B cell (primary cell): ENCODE measurements around the gene LDB3. TPM values are rescaled to one million over a fixed set of nuclear protein-coding genes. Genes with fewer than 3 reads are reported as not detected.

Source experiments
- ATAC-seq: fragments of 200-7000 bp; cut with Tn5 transposase; one replicate; pipeline ENCODE4 v1.10.0; 2021; ENCODE audit warnings: low read depth, mild to moderate bottlenecking, moderate number of reproducible peaks, moderate library complexity
- CTCF ChIA-PET: fragments of 350-600 bp; sonication (Branson Sonifier 250); formaldehyde crosslinking; loops from one replicate; lab custom pipeline; 2021; ENCODE audit warnings: antibody characterized with exemption, inconsistent platforms; lab: Charles Lee
- POLR2A ChIA-PET: fragments of 350-600 bp; sonication (Branson Sonifier 250); formaldehyde crosslinking; loops from one replicate; lab custom pipeline; 2021; ENCODE audit warnings: antibody characterized with exemption; lab: Charles Lee
- DNase-seq: peaks from one replicate; pipeline ENCODE4 v3.0.0; 2013
- H2AFZ ChIP-seq: 2 replicates; pipeline ENCODE4 v1.6.1; 2012; ENCODE audit warnings: mild to moderate bottlenecking, low read depth, low read length; ENCODE audit not compliant: insufficient read depth, poor library complexity, severe bottlenecking
- H3K27ac ChIP-seq, 2 donors: 1 replicate in 1 of 2; 2 replicates in 1 of 2; pipeline ENCODE4 v1.5.1; 2012 to 2013; ENCODE audit warnings: low read length in 2 of 2, mild to moderate bottlenecking in 2 of 2, moderate library complexity in 1 of 2
- H3K27me3 ChIP-seq, 4 experiments: fragments of 200-600 bp in 1 of 4; sonication (generic) in 1 of 4; replicated peaks in 1 of 4; 1 replicate in 2 of 4; 2 replicates in 2 of 4; pipeline versions ENCODE4 v1.6.1 to v1.7.0; 2013 to 2016; ENCODE audit warnings: low read length in 3 of 4, mild to moderate bottlenecking in 2 of 4, mixed read lengths in 1 of 4, moderate library complexity in 1 of 4; ENCODE audit not compliant: insufficient read depth in 4 of 4, control insufficient read depth in 3 of 4; ENCODE audit errors: control extremely low read depth in 1 of 4
- H3K36me3 ChIP-seq, 2 experiments: replicated peaks in 1 of 2; 1 replicate in 1 of 2; 2 replicates in 1 of 2; pipeline versions ENCODE4 v1.6.1 to v1.7.1; 2013; ENCODE audit warnings: low read length in 1 of 2; ENCODE audit not compliant: insufficient read depth in 2 of 2, control insufficient read depth in 1 of 2; ENCODE audit errors: control extremely low read depth in 1 of 2, extremely low read depth in 1 of 2
- H3K4me1 ChIP-seq, 2 donors: fragments of 200-600 bp in 1 of 2; sonication (generic) in 1 of 2; 1 replicate in 1 of 2; 2 replicates in 1 of 2; pipeline versions ENCODE4 v1.5.1 to v1.6.1; 2013 to 2017; ENCODE audit warnings: low read length in 2 of 2; ENCODE audit not compliant: control insufficient read depth in 2 of 2, insufficient read depth in 2 of 2
- H3K4me2 ChIP-seq: replicated peaks from 2 replicates; pipeline ENCODE3; 2012; ENCODE audit warnings: mild to moderate bottlenecking, low read depth, low read length; ENCODE audit not compliant: poor library complexity, severe bottlenecking
- H3K4me3 ChIP-seq, 5 experiments: fragments of 200-600 bp in 1 of 5; sonication (generic) in 1 of 5; 1 replicate in 3 of 5; 2 replicates in 2 of 5; pipeline versions ENCODE4 v1.5.1 to v1.7.0; 2011 to 2016; ENCODE audit warnings: low read length in 4 of 5, mild to moderate bottlenecking in 4 of 5, low read depth in 2 of 5, control low read depth in 1 of 5, moderate library complexity in 1 of 5; ENCODE audit not compliant: insufficient read depth in 1 of 5; ENCODE audit errors: control extremely low read depth in 1 of 5, extremely low read depth in 1 of 5
- H3K79me2 ChIP-seq: fragments of 200-600 bp; sonication (generic); one replicate; pipeline ENCODE4 v1.6.0; 2016; ENCODE audit warnings: low read length; ENCODE audit not compliant: control insufficient read depth, insufficient read depth
- H3K9ac ChIP-seq: fragments of 200-600 bp; sonication (generic); 2 replicates; pipeline ENCODE4 v1.6.1; 2017; ENCODE audit warnings: mild to moderate bottlenecking, low read length, moderate library complexity
- H3K9me3 ChIP-seq, 3 donors: one replicate each; pipeline versions ENCODE4 v1.6.1 to v1.7.1; 2013; ENCODE audit warnings: low read length in 2 of 3; ENCODE audit not compliant: control insufficient read depth in 2 of 3, insufficient read depth in 1 of 3; ENCODE audit errors: control extremely low read depth in 1 of 3
- H4K20me1 ChIP-seq: 2 replicates; pipeline ENCODE4 v1.6.0; 2012; ENCODE audit warnings: mild to moderate bottlenecking, low read length; ENCODE audit not compliant: insufficient read depth, control insufficient read depth, poor library complexity, severe bottlenecking
- H3K27ac Mint-ChIP-seq: one replicate; pipeline ENCODE4 v1.8.0; 2021; ENCODE audit warnings: mixed read lengths
- H3K27me3 Mint-ChIP-seq: one replicate; pipeline ENCODE4 v1.8.0; 2021; ENCODE audit warnings: mixed read lengths
- H3K4me1 Mint-ChIP-seq: one replicate; pipeline ENCODE4 v1.8.0; 2021; ENCODE audit warnings: mixed read lengths
- H3K4me3 Mint-ChIP-seq: one replicate; pipeline ENCODE4 v1.8.0; 2021; ENCODE audit warnings: mixed read lengths
- H3K9me3 Mint-ChIP-seq: one replicate; pipeline ENCODE4 v1.8.0; 2022; ENCODE audit warnings: mixed read lengths; ENCODE audit not compliant: insufficient read depth
- EZH2 ChIP-seq: IDR thresholded peaks from 2 replicates; pipeline ENCODE4 v1.6.1; 2012; ENCODE audit warnings: borderline replicate concordance, low read depth, mild to moderate bottlenecking, moderate library complexity, low read length; ENCODE audit not compliant: insufficient read depth, poor library complexity, severe bottlenecking
- WGBS: methylation state at CpG from one replicate; pipeline ENCODE4 v1.1.5; 2013; ENCODE audit warnings: missing lambda C conversion rate; ENCODE audit not compliant: insufficient coverage; 5-methylcytosine and 5-hydroxymethylcytosine counted together
- intact Hi-C: fragments of 100-400 bp; cut with micrococcal nuclease; formaldehyde crosslinking; loops from one replicate; pipeline ENCODE4 v1.10.0; 2022
- polyA plus RNA-seq: library from polyadenylated mRNA; depleted of rRNA; stranded (reverse); fragments of >200 nt; gene quantifications from 2 replicates; pipeline ENCODE4 v1.2.3, GENCODE V29; 2012
- total RNA-seq, 2 donors: library from RNA; stranded (reverse); fragments of 120-200 nt in 1 of 2; gene quantifications; 1 replicate in 1 of 2; 2 replicates in 1 of 2; pipeline versions ENCODE4 v1.2.3 to v1.2.4, GENCODE V29; 2013 to 2022
- TF ChIP-seq, protein P1 (sequence below): fragments of 200-600 bp; IDR thresholded peaks from one replicate; pipeline ENCODE4 v1.8.0; 2022; ENCODE audit warnings: antibody characterized with exemption, mild to moderate bottlenecking

The LDB3 gene
- total and polyA plus RNA-seq, 2 donors (not counting 1 experiment from before 2014, with no cell fraction given): 0.01 to 0.07 TPM

DNA sequence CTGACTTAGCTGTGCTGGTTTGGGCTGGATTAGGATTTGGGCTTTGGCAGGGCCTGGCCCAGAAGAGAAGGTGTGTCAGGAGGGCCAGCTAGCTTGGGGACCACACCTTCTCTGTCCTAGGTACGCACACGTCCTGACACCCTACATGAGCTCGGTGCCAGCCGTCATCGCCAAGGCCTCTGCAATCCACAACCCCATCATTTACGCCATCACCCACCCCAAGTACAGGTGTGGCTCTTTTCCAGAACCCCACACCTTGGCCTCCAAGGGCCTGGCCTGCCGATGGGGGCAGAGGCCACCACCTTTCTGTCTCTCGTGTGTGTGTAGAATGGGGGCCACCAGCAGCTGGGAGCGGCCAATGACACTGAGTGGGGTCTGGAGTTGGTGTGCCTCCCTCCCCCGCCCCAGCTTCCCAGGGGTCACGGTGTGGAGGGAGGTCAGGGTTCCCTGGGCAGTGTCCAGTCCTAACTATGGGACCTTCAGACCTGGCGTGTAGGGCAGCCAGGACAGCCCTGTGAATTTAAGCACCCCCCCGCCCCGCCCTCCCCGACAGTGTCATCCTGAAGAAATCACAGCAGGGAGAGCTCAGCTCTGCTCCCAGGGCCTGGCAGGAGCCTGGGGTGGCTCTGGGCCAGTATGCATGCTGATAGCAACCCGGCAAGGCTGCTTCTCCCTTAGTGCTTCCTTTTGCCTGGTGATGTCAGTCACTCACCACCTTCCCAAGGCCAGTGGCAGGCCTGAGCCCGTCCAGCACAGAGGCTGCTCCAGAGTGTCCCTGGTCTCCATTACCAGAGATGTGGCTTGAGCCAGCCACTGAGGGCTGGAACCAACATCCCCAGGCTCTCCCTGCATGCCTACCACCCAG lies 6.9 kb upstream of the LDB3 start:
- ATAC-seq (no peak), DNase-seq (no peak)
- H3K36me3 ChIP-seq: no peaks in the 10 kb centered on the region
- Mint-ChIP-seq H3K4me3 (no peak overlapping the region), H3K27me3 (peaks cover 5% of the 10 kb centered on the region), H3K4me1 (no peaks in the 10 kb centered on the region), H3K9me3 (no peaks in the 10 kb centered on the region), H3K27ac (no peak overlapping the region)
- no peaks in the 10 kb centered on the region for H3K27me3 ChIP-seq
- H3K9me3 ChIP-seq: no peaks in the 10 kb centered on the region
- H2AFZ ChIP-seq: no peak overlapping the region
- TF ChIP-seq, protein P1, sequence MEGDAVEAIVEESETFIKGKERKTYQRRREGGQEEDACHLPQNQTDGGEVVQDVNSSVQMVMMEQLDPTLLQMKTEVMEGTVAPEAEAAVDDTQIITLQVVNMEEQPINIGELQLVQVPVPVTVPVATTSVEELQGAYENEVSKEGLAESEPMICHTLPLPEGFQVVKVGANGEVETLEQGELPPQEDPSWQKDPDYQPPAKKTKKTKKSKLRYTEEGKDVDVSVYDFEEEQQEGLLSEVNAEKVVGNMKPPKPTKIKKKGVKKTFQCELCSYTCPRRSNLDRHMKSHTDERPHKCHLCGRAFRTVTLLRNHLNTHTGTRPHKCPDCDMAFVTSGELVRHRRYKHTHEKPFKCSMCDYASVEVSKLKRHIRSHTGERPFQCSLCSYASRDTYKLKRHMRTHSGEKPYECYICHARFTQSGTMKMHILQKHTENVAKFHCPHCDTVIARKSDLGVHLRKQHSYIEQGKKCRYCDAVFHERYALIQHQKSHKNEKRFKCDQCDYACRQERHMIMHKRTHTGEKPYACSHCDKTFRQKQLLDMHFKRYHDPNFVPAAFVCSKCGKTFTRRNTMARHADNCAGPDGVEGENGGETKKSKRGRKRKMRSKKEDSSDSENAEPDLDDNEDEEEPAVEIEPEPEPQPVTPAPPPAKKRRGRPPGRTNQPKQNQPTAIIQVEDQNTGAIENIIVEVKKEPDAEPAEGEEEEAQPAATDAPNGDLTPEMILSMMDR: no peak
- no peak for TF ChIP-seq EZH2
- H3K4me2 ChIP-seq: no peak overlapping the region
- POLR2A ChIA-PET: interaction anchor here (0.6 kb wide), 1 partner anchor 136 kb away, joined by 4 read pairs; no protein-coding TSS in a partner anchor
- CTCF ChIA-PET: interaction anchor here (0.6 kb wide), 1 partner anchor 48 kb away, joined by 3 read pairs; no protein-coding TSS in a partner anchor
- no peak overlapping the region for H3K27ac ChIP-seq
- H3K4me3 ChIP-seq: no peak overlapping the region
- H4K20me1 ChIP-seq: no peaks in the 10 kb centered on the region
- no peaks in the 10 kb centered on the region for H3K79me2 ChIP-seq
- 92% methylated on average over 12 of the region's 17 CpGs for WGBS
- H3K4me1 ChIP-seq: no peaks in the 10 kb centered on the region
- intact Hi-C loops: no loop called here
- no peak overlapping the region for H3K9ac ChIP-seq
